ENCODE results near the gene FRMD4A.
"Not testable (repeated sequence)": the region's sequence is repeated elsewhere in the genome, so short reads cannot be mapped to it uniquely, and the experiment has no call there.

The FRMD4A gene

DNA sequence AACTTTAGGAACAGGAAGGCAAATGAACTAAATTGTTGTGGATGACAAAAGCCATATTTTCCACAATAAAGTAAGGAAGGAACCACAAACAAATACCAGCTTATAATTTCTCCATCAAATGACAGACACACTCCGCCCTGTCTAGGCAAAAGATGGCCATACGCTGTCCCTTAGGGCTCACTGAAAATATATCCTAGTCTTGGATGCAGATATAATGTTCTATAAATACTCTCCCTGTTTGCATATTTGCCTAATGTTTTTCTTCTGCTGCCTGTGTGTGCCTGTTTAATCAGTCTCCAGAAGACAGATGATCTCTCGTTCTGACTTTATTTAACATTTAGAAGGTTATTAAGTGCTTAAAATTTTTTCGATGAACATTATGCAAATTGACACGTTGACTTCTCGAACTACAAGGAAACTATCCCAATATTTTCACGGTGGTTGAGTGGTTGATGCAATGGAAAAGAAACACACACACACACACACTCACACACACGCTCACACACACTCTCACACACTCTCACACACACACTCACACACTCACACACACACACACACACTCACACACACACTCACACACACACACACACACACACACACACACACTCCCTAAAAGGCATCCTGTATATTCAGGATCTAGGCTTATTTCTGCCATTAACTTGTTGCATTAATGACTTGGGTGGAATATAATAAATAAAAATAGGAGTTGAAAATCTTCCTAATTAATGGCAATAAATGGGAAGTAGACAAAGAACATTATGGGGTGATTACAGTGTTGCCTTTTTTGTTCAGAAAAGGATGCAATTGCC lies 446.9 kb downstream of the FRMD4A start:
- no peaks in the 10 kb centered on the region for H3K36me3 Mint-ChIP-seq
- DNase-seq (ENCODE audit: low spot score in 2 of 2), result no peak
- H3K27me3 Mint-ChIP-seq, result peaks cover 18% of the 10 kb centered on the region
- no peak overlapping the region for H3K27ac Mint-ChIP-seq
- ATAC-seq (ENCODE audit: low read depth), result no peak
- H3K4me3 Mint-ChIP-seq, result no peak overlapping the region
- H3K9me3 Mint-ChIP-seq, result no peaks in the 10 kb centered on the region
- peaks cover 4% of the 10 kb centered on the region for H3K4me1 Mint-ChIP-seq

DNA sequence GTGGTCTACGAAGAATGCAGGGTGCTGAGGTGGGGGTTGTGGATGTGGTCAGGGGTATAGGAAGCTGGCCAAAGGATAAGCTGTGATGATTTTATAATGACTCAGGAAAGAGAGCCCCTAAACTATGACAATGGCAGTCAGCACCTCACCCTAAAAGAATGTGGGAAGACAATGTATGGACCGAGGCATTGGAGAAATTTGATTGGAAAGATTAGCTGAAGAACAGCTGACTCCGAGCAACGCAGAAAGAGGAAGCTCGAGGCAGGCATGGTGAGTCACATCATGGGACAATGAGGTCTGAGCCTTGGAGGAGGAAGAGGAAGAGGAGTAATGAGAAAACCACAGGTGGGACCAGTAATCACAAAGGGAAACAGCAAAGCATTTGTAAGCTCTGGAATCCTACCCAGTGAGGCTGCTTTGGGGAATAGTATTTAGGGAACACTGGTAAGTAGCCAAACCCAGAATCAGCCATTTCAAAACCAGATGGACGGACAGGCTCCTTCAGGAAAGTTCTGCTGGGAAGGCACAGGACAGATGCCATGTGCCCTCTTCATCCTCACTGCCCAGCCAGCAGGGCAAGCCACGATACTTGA lies 448.5 kb downstream of the FRMD4A start:
- DNase-seq (ENCODE audit: low spot score in 2 of 2), result no peak
- ATAC-seq (ENCODE audit: low read depth), result peak; percentile 83
- Mint-ChIP-seq H3K9me3 (no peaks in the 10 kb centered on the region), H3K27me3 (peaks cover 13% of the 10 kb centered on the region), H3K4me3 (no peak overlapping the region), H3K36me3 (no peaks in the 10 kb centered on the region), H3K4me1 (peaks cover 4% of the 10 kb centered on the region), H3K27ac (no peak overlapping the region)

DNA sequence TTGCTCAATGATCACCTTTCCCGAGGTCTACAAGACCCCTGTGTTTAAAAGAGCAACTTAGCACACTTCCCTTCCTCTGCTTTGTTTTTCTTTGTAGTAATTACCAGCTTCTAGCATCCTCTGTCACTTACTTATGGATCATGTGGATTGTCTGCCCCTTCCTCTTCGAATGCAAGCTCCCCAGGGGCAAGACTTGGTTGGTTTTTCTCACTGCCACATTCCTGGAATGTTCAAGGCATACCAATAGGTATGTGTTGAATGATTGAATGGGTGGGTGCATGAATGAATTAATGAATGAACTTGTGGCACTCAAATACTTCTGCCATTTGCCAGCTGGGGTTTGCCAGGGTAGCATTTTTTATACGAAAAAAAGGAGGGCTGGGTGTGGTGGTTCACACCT lies 450.0 kb downstream of the FRMD4A start:
- Mint-ChIP-seq H3K27me3 (peaks cover 6% of the 10 kb centered on the region), H3K4me1 (no peaks in the 10 kb centered on the region), H3K27ac (no peak overlapping the region), H3K9me3 (no peaks in the 10 kb centered on the region), H3K36me3 (no peaks in the 10 kb centered on the region), H3K4me3 (no peak overlapping the region)
- DNase-seq (ENCODE audit: low spot score in 2 of 2) (no peak), ATAC-seq (ENCODE audit: low read depth) (no peak)

DNA sequence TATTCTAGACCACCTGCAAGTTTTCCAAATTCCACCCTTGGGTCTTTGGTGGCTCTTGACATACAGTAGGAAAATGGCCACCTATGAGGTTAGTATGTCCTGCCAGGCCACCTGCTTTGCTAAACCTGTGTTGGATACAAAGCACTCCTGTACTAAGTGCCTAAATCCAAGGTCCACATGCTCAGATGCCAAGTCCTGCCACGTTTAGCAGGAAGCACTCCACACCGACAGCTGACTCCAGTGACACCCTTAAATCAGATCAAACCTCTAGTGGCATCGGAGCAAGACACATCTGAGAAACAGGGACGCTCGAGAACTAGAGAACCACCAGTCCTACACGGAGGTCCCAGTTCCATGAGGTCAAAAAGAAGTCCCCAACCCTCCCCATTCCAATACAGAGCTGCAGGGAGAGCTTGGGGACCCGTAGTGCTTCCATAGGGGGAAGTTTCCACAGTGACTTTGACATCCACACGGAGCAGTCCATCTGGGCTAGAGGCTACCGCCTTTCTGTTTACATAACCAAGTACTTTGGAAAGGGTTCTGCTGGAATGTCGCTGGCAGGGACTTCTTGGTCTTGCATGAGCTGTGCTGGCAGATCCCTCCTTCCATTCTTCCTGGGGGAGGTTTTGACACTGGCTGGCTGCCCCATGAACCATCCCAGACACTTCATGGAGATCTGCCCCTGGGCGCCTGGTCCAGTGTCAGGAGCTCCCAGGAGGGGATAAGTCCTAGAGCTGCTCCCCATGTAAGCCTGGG lies 453.4 kb downstream of the FRMD4A start:
- H3K27ac Mint-ChIP-seq, result no peak overlapping the region
- H3K9me3 Mint-ChIP-seq, result no peaks in the 10 kb centered on the region
- peaks cover 19% of the 10 kb centered on the region for H3K4me1 Mint-ChIP-seq
- H3K4me3 Mint-ChIP-seq, result no peak overlapping the region
- peaks cover 2% of the 10 kb centered on the region for H3K27me3 Mint-ChIP-seq
- no peaks in the 10 kb centered on the region for H3K36me3 Mint-ChIP-seq
- ATAC-seq (ENCODE audit: low read depth) (no peak), DNase-seq (ENCODE audit: low spot score in 2 of 2) (no peak)

- Mint-ChIP-seq H3K36me3 (no peaks in the 10 kb centered on the region), H3K4me1 (peaks cover 29% of the 10 kb centered on the region), H3K9me3 (no peaks in the 10 kb centered on the region), H3K4me3 (peak overlapping the region; percentile 59), H3K27me3 (peaks cover 4% of the 10 kb centered on the region), H3K27ac (peak overlapping the region; percentile 75)
- no peak for DNase-seq (ENCODE audit: low spot score in 2 of 2)
- ATAC-seq (ENCODE audit: low read depth), result peak; percentile 87
Measured at GRCh38 chr10:13873196-13873595, 457.5 kb downstream of the FRMD4A start.

DNA sequence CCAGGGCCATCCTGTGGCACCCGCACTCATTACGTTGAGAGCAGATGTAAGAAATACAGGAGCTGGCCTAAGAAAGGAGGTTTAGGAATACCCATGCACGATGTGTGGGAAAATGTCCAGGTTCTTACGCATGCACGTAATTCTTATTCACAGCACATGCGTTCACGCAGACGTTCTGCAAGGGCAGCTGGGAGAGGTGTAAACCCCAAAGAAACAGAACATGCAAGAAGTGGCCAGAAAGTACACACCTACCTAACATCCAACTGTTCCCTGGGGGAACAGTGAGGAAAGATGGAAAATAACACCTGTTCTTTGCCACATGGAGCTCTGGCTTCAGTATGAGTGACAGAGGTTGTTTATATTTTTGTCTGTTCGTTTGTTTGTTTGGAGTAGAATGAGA lies 458.3 kb downstream of the FRMD4A start:
- no peak overlapping the region for H3K4me3 Mint-ChIP-seq
- H3K9me3 Mint-ChIP-seq, result no peaks in the 10 kb centered on the region
- DNase-seq (ENCODE audit: low spot score in 2 of 2) (no peak), ATAC-seq (ENCODE audit: low read depth) (no peak)
- H3K4me1 Mint-ChIP-seq, result peaks cover 29% of the 10 kb centered on the region
- peaks cover 4% of the 10 kb centered on the region for H3K27me3 Mint-ChIP-seq
- H3K36me3 Mint-ChIP-seq, result no peaks in the 10 kb centered on the region
- H3K27ac Mint-ChIP-seq, result no peak overlapping the region

DNA sequence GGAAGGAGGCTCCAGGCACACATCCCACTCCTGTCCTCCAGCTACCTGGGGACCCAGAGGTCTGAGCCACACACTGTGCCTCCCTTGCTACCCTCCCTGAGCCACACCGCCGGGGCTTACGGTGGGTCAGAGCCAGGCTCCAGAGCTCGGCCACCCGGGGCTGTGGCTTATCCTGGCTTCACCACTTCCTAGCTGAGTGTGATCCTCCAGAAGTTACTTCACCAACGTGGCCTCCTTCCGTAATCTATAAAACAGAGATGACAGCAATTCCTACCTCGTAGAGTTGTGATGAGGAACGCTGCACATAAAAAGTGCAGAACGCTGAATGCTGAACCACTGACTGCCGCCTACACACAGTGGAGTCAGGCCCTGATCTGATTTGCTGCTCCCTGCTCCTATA lies 458.9 kb downstream of the FRMD4A start:
- no peak overlapping the region for H3K4me3 Mint-ChIP-seq
- no peak overlapping the region for H3K27ac Mint-ChIP-seq
- peaks cover 4% of the 10 kb centered on the region for H3K27me3 Mint-ChIP-seq
- H3K9me3 Mint-ChIP-seq, result no peaks in the 10 kb centered on the region
- no peaks in the 10 kb centered on the region for H3K36me3 Mint-ChIP-seq
- no peak for ATAC-seq (ENCODE audit: low read depth)
- DNase-seq (ENCODE audit: low spot score in 2 of 2), result no peak
- peaks cover 29% of the 10 kb centered on the region for H3K4me1 Mint-ChIP-seq

DNA sequence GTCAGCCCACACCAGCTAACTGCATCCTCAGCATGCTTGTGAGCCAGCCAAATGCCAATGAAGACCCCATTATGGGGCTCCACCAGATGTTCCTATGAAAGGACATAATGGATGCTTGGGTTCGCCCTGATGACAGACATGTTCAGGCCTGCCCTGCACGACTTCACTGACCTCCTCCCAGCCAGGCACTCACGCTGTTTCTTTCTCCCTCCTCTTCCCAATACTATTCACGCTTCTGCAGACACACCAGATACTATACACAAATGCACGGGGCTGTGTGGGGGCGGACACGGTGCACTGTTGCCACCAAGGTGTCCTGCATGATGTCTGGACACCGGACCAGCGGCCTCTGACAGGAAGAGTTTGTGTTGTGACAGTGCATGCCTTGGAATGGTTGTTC lies 459.7 kb downstream of the FRMD4A start:
- ATAC-seq (ENCODE audit: low read depth) (no peak), DNase-seq (ENCODE audit: low spot score in 2 of 2) (no peak)
- Mint-ChIP-seq H3K27me3 (peaks cover 7% of the 10 kb centered on the region), H3K27ac (no peak overlapping the region), H3K4me1 (peaks cover 29% of the 10 kb centered on the region), H3K4me3 (no peak overlapping the region), H3K9me3 (no peaks in the 10 kb centered on the region), H3K36me3 (no peaks in the 10 kb centered on the region)

DNA sequence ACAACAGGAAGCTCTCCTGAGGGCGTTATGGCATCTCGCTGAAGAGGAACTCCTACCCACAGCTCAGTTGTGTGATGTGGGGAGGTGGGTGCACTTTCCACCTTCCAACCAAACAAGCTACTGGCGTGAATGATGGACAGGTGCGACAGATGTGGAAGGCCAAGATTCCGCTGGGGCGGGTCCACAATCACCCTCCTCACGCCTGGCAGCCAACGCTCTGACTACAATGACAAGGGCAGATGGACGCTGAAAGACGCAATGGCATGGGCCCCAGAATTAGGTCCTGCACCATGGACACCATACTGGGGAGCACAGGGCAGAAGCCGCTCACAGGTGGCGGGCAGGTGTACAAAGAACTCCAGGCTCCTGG lies 461.4 kb downstream of the FRMD4A start:
- ATAC-seq (ENCODE audit: low read depth) (no peak), DNase-seq (ENCODE audit: low spot score in 2 of 2) (no peak)
- Mint-ChIP-seq H3K4me3 (no peak overlapping the region), H3K36me3 (no peaks in the 10 kb centered on the region), H3K9me3 (no peaks in the 10 kb centered on the region), H3K27ac (no peak overlapping the region), H3K4me1 (peaks cover 25% of the 10 kb centered on the region), H3K27me3 (peaks cover 5% of the 10 kb centered on the region)

- DNase-seq (ENCODE audit: low spot score in 2 of 2), result no peak
- Mint-ChIP-seq H3K4me1 (peaks cover 19% of the 10 kb centered on the region), H3K36me3 (no peaks in the 10 kb centered on the region), H3K27me3 (peaks cover 5% of the 10 kb centered on the region), H3K4me3 (no peak overlapping the region), H3K9me3 (no peaks in the 10 kb centered on the region), H3K27ac (no peak overlapping the region)
- ATAC-seq (ENCODE audit: low read depth), result no peak
Measured at GRCh38 chr10:13868528-13869294, 462.0 kb downstream of the FRMD4A start.

GRCh38 chr10:13867822-13868221 lies 462.9 kb downstream of the FRMD4A start:
- no peak overlapping the region for H3K4me3 Mint-ChIP-seq
- no peaks in the 10 kb centered on the region for H3K9me3 Mint-ChIP-seq
- ATAC-seq (ENCODE audit: low read depth) (no peak), DNase-seq (ENCODE audit: low spot score in 2 of 2) (no peak)
- peaks cover 14% of the 10 kb centered on the region for H3K4me1 Mint-ChIP-seq
- no peaks in the 10 kb centered on the region for H3K36me3 Mint-ChIP-seq
- H3K27me3 Mint-ChIP-seq, result peaks cover 5% of the 10 kb centered on the region
- no peak overlapping the region for H3K27ac Mint-ChIP-seq

GRCh38 chr10:13865758-13866491 lies 464.8 kb downstream of the FRMD4A start:
- no peak overlapping the region for H3K27ac Mint-ChIP-seq
- H3K9me3 Mint-ChIP-seq, result no peaks in the 10 kb centered on the region
- DNase-seq (ENCODE audit: low spot score in 2 of 2) (no peak), ATAC-seq (ENCODE audit: low read depth) (no peak)
- H3K36me3 Mint-ChIP-seq, result no peaks in the 10 kb centered on the region
- H3K4me3 Mint-ChIP-seq, result no peak overlapping the region
- H3K27me3 Mint-ChIP-seq, result peaks cover 5% of the 10 kb centered on the region
- peaks cover 9% of the 10 kb centered on the region for H3K4me1 Mint-ChIP-seq

- not testable (repeated sequence) for ATAC-seq (ENCODE audit: low read depth); H3K27ac Mint-ChIP-seq; DNase-seq (ENCODE audit: low spot score in 2 of 2); H3K36me3 Mint-ChIP-seq; H3K9me3 Mint-ChIP-seq; H3K4me3 Mint-ChIP-seq; H3K27me3 Mint-ChIP-seq; H3K4me1 Mint-ChIP-seq
Measured at GRCh38 chr10:13865220-13865619, 465.5 kb downstream of the FRMD4A start.

Measured in memory B cell (primary cell).